Activated T-cell treated with anti-CD3 and anti-CD28 coated beads, Interleukin-2, amount 50 U/mL, for 1 hour (primary cell): Measurements from ENCODE around the gene RHOT2.
A peak's percentile ranks its signal among the peaks of the same experiment; 100 is the strongest.

Experiments used
- DNase-seq: peaks from one replicate; pipeline ENCODE4 v3.0.0-alpha.2; 2020

Gene RHOT2

GRCh38 chr16:671353-672131 is 3.6 kb downstream of the RHOT2 start:
- no peak for DNase-seq

GRCh38 chr16:672371-672770 is 4.4 kb downstream of the RHOT2 start:
- no peak for DNase-seq

- DNase-seq, result no peak
Measured at GRCh38 chr16:672851-673250, 4.9 kb downstream of the RHOT2 start.

GRCh38 chr16:673399-673991 is 5.6 kb downstream of the RHOT2 start:
- no peak for DNase-seq

- no peak for DNase-seq
Measured at GRCh38 chr16:674214-674881, 6.4 kb downstream of the RHOT2 start.

- DNase-seq, result no peak
Measured at GRCh38 chr16:674968-675883, 7.3 kb downstream of the RHOT2 start, which contains the start of gene RHBDL1. RHBDL1 (plus strand) TSS chr16:675671; CDS start chr16:675791, 120 bp downstream.

- DNase-seq, result no peak
Measured at GRCh38 chr16:675884-676564, 8.1 kb downstream of the RHOT2 start.

GRCh38 chr16:676565-676902 is 8.6 kb downstream of the RHOT2 start:
- no peak for DNase-seq

GRCh38 chr16:676913-677312 is 9.0 kb downstream of the RHOT2 start:
- DNase-seq, result peak; percentile 50

- no peak for DNase-seq
Measured at GRCh38 chr16:677316-678190, 9.6 kb downstream of the RHOT2 start.

GRCh38 chr16:678209-678857 is 10.4 kb downstream of the RHOT2 start:
- DNase-seq, result no peak

GRCh38 chr16:678858-679813 is 11.2 kb downstream of the RHOT2 start:
- DNase-seq, result no peak

- peak; percentile 86 for DNase-seq
Measured at GRCh38 chr16:679814-680624, 12.1 kb downstream of the RHOT2 start, which contains the start of gene STUB1. STUB1 (plus strand) TSS chr16:680410; CDS start chr16:680526, 116 bp downstream.

- no peak for DNase-seq
Measured at GRCh38 chr16:680625-680945, 12.7 kb downstream of the RHOT2 start.

GRCh38 chr16:680967-681745 is 13.2 kb downstream of the RHOT2 start:
- no peak for DNase-seq

GRCh38 chr16:681746-682427 is 14.0 kb downstream of the RHOT2 start:
- DNase-seq, result no peak
